ENCODE data around the gene STK32C.

DNA sequence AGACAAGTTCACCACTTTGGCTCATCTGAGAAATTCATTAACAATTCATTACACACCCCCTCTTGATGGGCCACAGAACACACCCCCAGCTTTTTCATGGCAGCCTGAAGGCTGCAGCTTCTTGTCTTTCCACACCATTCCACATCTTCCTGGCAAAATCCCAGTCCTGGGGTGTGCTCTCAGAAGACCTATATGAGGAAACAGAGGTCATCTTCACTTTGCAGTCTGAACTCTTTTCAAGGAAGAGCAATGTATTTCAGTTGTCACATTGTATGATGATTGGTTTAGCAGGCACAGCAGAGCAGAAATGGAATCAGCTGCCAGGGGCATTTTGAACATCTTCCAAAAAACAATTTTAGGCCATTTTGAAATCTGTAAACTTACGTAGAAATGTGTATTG lies 16.4 kb upstream of the STK32C start:
- TF ChIP-seq, protein P1, sequence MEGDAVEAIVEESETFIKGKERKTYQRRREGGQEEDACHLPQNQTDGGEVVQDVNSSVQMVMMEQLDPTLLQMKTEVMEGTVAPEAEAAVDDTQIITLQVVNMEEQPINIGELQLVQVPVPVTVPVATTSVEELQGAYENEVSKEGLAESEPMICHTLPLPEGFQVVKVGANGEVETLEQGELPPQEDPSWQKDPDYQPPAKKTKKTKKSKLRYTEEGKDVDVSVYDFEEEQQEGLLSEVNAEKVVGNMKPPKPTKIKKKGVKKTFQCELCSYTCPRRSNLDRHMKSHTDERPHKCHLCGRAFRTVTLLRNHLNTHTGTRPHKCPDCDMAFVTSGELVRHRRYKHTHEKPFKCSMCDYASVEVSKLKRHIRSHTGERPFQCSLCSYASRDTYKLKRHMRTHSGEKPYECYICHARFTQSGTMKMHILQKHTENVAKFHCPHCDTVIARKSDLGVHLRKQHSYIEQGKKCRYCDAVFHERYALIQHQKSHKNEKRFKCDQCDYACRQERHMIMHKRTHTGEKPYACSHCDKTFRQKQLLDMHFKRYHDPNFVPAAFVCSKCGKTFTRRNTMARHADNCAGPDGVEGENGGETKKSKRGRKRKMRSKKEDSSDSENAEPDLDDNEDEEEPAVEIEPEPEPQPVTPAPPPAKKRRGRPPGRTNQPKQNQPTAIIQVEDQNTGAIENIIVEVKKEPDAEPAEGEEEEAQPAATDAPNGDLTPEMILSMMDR (IDR thresholded peaks at IDR 0.05; ENCODE audit: poor library complexity, severe bottlenecking), result no peak
- TF ChIP-seq EZH2 (IDR thresholded peaks at IDR 0.05; ENCODE audit: borderline replicate concordance, insufficient read depth, low read length, poor library complexity, severe bottlenecking) (no peak), RAD21 (conservative IDR thresholded peaks at IDR 0.05) (no peak), TAF1 (IDR thresholded peaks at IDR 0.05; ENCODE audit: low read depth) (no peak), POLR2AphosphoS5 (IDR thresholded peaks at IDR 0.05) (no peak)

Measured in neural cell (in vitro differentiated cells).